Ectodermal cell (in vitro differentiated cells): ENCODE data around the gene CXCL8.

ENCODE experiments used
- H3K27ac ChIP-seq: 2 replicates; pipeline ENCODE4 v1.7.0; 2013; ENCODE audit warnings: mild to moderate bottlenecking, low read depth, low read length; ENCODE audit not compliant: insufficient read depth, poor library complexity, severe bottlenecking
- H3K27me3 ChIP-seq: 2 replicates; pipeline ENCODE4 v1.7.0; 2013; ENCODE audit warnings: mild to moderate bottlenecking, low read length; ENCODE audit not compliant: insufficient read depth, control insufficient read depth, poor library complexity, severe bottlenecking
- H3K36me3 ChIP-seq: one replicate; pipeline ENCODE4 v1.7.0; 2013; ENCODE audit warnings: low read length; ENCODE audit not compliant: control insufficient read depth, insufficient read depth
- H3K4me1 ChIP-seq: one replicate; pipeline ENCODE4 v1.7.0; 2013; ENCODE audit warnings: low read length; ENCODE audit not compliant: control insufficient read depth, insufficient read depth
- H3K4me3 ChIP-seq: 2 replicates; pipeline ENCODE4 v1.7.0; 2013; ENCODE audit warnings: low read depth, low read length, control low read depth; ENCODE audit not compliant: insufficient read depth
- H3K9me3 ChIP-seq: 2 replicates; pipeline ENCODE4 v1.7.0; 2013; ENCODE audit warnings: mild to moderate bottlenecking, low read length, moderate library complexity; ENCODE audit not compliant: control insufficient read depth
- WGBS, 2 experiments: methylation state at CpG; one replicate each; pipeline ENCODE4 v1.1.7; 2013; ENCODE audit warnings: missing lambda C conversion rate in 2 of 2; 5-methylcytosine and 5-hydroxymethylcytosine counted together

CXCL8 gene

DNA sequence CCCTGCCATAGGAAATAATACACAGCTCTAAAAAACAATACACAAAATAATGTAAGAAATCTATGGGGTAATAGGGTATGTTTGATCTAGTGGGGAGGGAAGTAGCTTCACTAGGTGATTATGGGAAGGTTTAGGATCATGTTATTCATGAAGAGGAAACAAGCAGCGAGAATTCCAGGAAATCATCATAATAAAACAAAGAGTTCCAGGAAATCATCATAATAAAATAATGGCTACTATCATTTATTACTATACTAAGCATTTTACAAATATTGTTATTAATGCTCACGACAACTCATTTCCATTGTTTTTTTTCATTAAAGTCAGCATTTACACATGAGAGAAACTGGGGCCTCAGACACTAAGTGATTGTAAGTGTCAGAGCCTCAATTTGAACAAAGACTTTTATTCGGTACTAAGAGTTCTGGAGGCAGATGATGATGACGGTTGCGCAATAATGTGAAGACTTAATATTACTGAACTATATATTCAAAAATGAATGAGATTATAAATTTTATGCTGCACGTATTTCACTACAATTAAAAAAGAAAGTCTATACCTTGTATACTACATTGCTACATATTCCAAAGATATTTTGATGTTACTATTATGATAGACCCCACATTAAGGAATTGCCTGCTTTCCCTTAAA is 12.2 kb upstream of the CXCL8 start:
- Histone ChIP-seq H3K36me3 (no peaks in the 10 kb centered on the region), H3K27me3 (no peaks in the 10 kb centered on the region), H3K4me1 (no peaks in the 10 kb centered on the region), H3K4me3 (no peak overlapping the region), H3K9me3 (no peaks in the 10 kb centered on the region), H3K27ac (no peak overlapping the region)
- 83 to 97% methylated on average over 1 to 4 of the region's 6 CpGs for WGBS, 2 experiments

DNA sequence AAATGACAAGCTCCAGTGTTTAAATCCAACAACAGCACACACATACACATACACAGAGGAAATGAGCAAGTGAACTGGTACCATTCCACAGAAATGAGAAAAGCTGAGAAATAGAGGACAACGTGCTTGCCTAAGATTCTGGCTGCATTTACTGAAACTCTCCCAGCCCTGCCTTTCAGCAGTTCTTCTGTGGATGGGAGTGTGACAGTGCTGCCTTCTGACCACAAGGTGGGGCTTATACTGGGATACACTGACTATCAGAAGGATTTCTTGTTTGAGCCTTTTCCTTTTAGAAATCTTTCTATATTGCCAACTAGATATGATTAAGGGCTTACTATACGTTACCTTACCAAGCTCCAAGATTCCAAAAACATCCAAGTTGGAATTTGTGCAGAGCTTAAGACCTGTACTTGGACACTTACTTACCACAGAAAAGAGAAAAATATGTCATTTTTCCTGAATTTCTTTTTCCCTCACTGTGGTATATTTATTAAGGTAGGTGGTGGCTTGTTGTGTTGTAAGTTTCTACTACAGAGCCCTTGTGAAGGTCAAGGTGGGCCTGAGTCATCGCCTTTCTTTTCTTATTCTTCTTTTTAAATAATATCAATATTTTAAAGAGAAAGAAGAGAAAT is 10.7 kb upstream of the CXCL8 start:
- Histone ChIP-seq H3K27ac (no peak overlapping the region), H3K4me1 (no peaks in the 10 kb centered on the region), H3K9me3 (no peaks in the 10 kb centered on the region), H3K4me3 (no peak overlapping the region), H3K36me3 (no peaks in the 10 kb centered on the region), H3K27me3 (no peaks in the 10 kb centered on the region)
- WGBS, 2 experiments: 32 to 34% methylated on average over 2 of the region's 3 CpGs

GRCh38 chr4:73730292-73730691 is 10.1 kb upstream of the CXCL8 start:
- Histone ChIP-seq H3K4me3 (no peak overlapping the region), H3K36me3 (no peaks in the 10 kb centered on the region), H3K27me3 (no peaks in the 10 kb centered on the region), H3K27ac (no peak overlapping the region), H3K9me3 (no peaks in the 10 kb centered on the region), H3K4me1 (no peaks in the 10 kb centered on the region)
- WGBS, 2 experiments: 96 to 97% methylated on average over 2 of the region's 2 CpGs

DNA sequence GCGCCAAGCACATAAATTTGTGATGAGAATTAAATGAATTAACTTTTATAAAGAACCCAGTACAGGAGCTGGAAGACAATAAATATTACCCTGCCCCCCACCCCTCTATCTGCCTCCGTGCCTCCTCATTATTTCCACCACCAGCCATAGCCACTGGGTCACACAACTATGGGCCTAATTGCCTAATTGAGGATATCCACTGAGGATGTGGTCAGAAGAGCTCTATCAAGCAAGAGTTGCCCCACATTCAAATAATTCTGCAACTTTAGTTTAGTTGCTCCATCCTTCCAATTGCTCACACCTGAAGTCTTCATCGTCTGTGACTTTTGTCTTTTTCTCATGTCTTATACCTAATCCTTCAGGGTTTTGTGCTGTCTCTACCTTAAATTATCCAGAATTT is 9.5 kb upstream of the CXCL8 start:
- 86% methylated on average over 2 to 3 of the region's 3 CpGs for WGBS, 2 experiments
- H3K9me3 ChIP-seq: no peaks in the 10 kb centered on the region
- no peaks in the 10 kb centered on the region for H3K4me1 ChIP-seq
- H3K36me3 ChIP-seq: no peaks in the 10 kb centered on the region
- H3K4me3 ChIP-seq: no peak overlapping the region
- H3K27me3 ChIP-seq: no peaks in the 10 kb centered on the region
- no peak overlapping the region for H3K27ac ChIP-seq

- WGBS, 2 experiments: 91% methylated on average over 7 to 8 of the region's 8 CpGs
- no peaks in the 10 kb centered on the region for H3K4me1 ChIP-seq
- H3K27ac ChIP-seq: no peak overlapping the region
- H3K27me3 ChIP-seq: no peaks in the 10 kb centered on the region
- no peaks in the 10 kb centered on the region for H3K9me3 ChIP-seq
- H3K4me3 ChIP-seq: no peak overlapping the region
- no peaks in the 10 kb centered on the region for H3K36me3 ChIP-seq
Measured at GRCh38 chr4:73731968-73732610, 8.3 kb upstream of the CXCL8 start.

- no CpG with 5 or more reads among the region's 1 CpG for WGBS, 2 experiments
- no peaks in the 10 kb centered on the region for H3K27me3 ChIP-seq
Measured at GRCh38 chr4:73732759-73733431, 7.5 kb upstream of the CXCL8 start.

GRCh38 chr4:73734530-73735001 is 5.8 kb upstream of the CXCL8 start:
- no peaks in the 10 kb centered on the region for H3K9me3 ChIP-seq
- H3K4me1 ChIP-seq: no peaks in the 10 kb centered on the region
- H3K36me3 ChIP-seq: no peaks in the 10 kb centered on the region
- WGBS, 2 experiments: 95 to 98% methylated on average over 2 of the region's 2 CpGs
- H3K4me3 ChIP-seq: no peak overlapping the region
- H3K27ac ChIP-seq: no peak overlapping the region
- no peaks in the 10 kb centered on the region for H3K27me3 ChIP-seq

More at GRCh38 chr4:73732759-73733431, 7.5 kb upstream of the CXCL8 start:
- no peaks in the 10 kb centered on the region for H3K4me1 ChIP-seq
- H3K9me3 ChIP-seq: no peaks in the 10 kb centered on the region
- no peaks in the 10 kb centered on the region for H3K36me3 ChIP-seq
- H3K27ac ChIP-seq: no peak overlapping the region
- no peak overlapping the region for H3K4me3 ChIP-seq

- no peaks in the 10 kb centered on the region for H3K9me3 ChIP-seq
- H3K27me3 ChIP-seq: no peaks in the 10 kb centered on the region
- 89 to 100% methylated on average over 2 to 3 of the region's 3 CpGs for WGBS, 2 experiments
- no peak overlapping the region for H3K27ac ChIP-seq
- no peaks in the 10 kb centered on the region for H3K4me1 ChIP-seq
- H3K36me3 ChIP-seq: no peaks in the 10 kb centered on the region
- H3K4me3 ChIP-seq: no peak overlapping the region
Measured at GRCh38 chr4:73735231-73735630, 5.1 kb upstream of the CXCL8 start.

DNA sequence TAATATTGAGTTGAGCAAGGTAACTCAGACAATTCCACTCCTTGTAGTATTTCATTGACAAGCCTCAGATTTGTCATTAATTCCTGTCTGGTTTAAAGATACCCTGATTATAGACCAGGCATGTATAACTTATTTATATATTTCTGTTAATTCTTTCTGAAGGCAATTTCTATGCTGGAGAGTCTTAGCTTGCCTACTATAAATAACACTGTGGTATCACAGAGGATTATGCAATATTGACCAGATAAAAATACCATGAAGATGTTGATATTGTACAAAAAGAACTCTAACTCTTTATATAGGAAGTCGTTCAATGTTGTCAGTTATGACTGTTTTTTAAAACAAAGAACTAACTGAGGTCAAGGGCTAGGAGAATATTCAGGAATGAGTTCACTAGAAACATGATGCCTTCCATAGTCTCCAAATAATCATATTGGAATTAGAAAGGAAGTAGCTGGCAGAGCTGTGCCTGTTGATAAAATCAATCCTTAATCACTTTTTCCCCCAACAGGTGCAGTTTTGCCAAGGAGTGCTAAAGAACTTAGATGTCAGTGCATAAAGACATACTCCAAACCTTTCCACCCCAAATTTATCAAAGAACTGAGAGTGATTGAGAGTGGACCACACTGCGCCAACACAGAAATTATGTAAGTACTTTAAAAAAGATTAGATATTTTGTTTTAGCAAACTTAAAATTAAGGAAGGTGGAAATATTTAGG is 821 bp downstream of the CXCL8 start:
- no peak overlapping the region for H3K4me3 ChIP-seq
- H3K27ac ChIP-seq: no peak overlapping the region
- 100% methylated on average over 1 of the region's 2 CpGs for WGBS, 2 experiments
- no peaks in the 10 kb centered on the region for H3K27me3 ChIP-seq
- H3K36me3 ChIP-seq: no peaks in the 10 kb centered on the region
- no peaks in the 10 kb centered on the region for H3K9me3 ChIP-seq
- H3K4me1 ChIP-seq: no peaks in the 10 kb centered on the region
